K562 (cell line): Measurements from ENCODE around the gene LGI4.

Source experiments
- ARNT ChIP-seq, 2 experiments: fragments of 450-650 bp; IDR thresholded peaks; 2 replicates each; pipeline ENCODE4 v1.6.1; 2016; ENCODE audit warnings: mild to moderate bottlenecking in 1 of 2
- BDP1 ChIP-seq: IDR thresholded peaks from 3 replicates; pipeline ENCODE4 v1.6.1; 2011; ENCODE audit not compliant: insufficient read length, insufficient read depth
- CTCF ChIP-seq, 3 experiments: IDR thresholded peaks in 2 of 3; conservative IDR thresholded peaks in 1 of 3; 2 replicates each; pipeline ENCODE4 v1.5.1; 2011 to 2012; ENCODE audit warnings: low read length in 3 of 3, mild to moderate bottlenecking in 3 of 3, control low read depth in 2 of 3, improper control_type of control experiment in 1 of 3, inconsistent platforms in 1 of 3, low read depth in 1 of 3, mixed read lengths in 1 of 3, moderate library complexity in 1 of 3; ENCODE audit not compliant: insufficient read depth in 2 of 3
- GABPA ChIP-seq: fragments of 200-800 bp; sonication (Bioruptor generic); conservative IDR thresholded peaks from 2 replicates; pipeline ENCODE4 v1.6.1; 2016; ENCODE audit warnings: low read depth, missing genetic modification characterization, missing compliant biosample characterization
- JUND ChIP-seq, 2 experiments: IDR thresholded peaks; 2 replicates in 1 of 2; 3 replicates in 1 of 2; pipeline ENCODE4 v1.6.1; 2011; ENCODE audit warnings: borderline replicate concordance in 2 of 2, low read depth in 2 of 2, low read length in 2 of 2, improper control_type of control experiment in 1 of 2, missing biosample characterization in 1 of 2, missing genetic modification characterization in 1 of 2, missing genetic modification reagents in 1 of 2
- KLF6 ChIP-seq: fragments of 250-450 bp; sonication (Bioruptor Pico); IDR thresholded peaks from 2 replicates; pipeline ENCODE4 v1.4.0; 2020; ENCODE audit warnings: mild to moderate bottlenecking, moderate library complexity, borderline replicate concordance
- POLR2A ChIP-seq: fragments of 450-650 bp; conservative IDR thresholded peaks from 2 replicates; pipeline ENCODE4 v1.6.1; 2016
- SIX5 ChIP-seq, 2 experiments: IDR thresholded peaks; 2 replicates each; pipeline ENCODE4 v1.6.1; 2011; ENCODE audit warnings: low read length in 2 of 2, borderline replicate concordance in 1 of 2, low read depth in 1 of 2, mild to moderate bottlenecking in 1 of 2, moderate library complexity in 1 of 2; ENCODE audit not compliant: insufficient read depth in 1 of 2
- ZNF274 ChIP-seq: IDR thresholded peaks from 2 replicates; pipeline ENCODE4 v1.6.1; 2011; ENCODE audit warnings: low read depth, mild to moderate bottlenecking, low read length, moderate library complexity, borderline replicate concordance
- ZNF316 ChIP-seq: fragments of 450-650 bp; IDR thresholded peaks from 2 replicates; pipeline ENCODE4 v1.6.1; 2016
- TF ChIP-seq, protein P1 (sequence below): fragments of 150-350 bp; IDR thresholded peaks from 2 replicates; pipeline ENCODE4 v1.6.1; 2014; ENCODE audit warnings: low read depth, mild to moderate bottlenecking, low read length, borderline replicate concordance
- TF ChIP-seq, protein P2 (sequence below): sonication (generic); formaldehyde crosslinking; IDR thresholded peaks from 2 replicates; pipeline ENCODE4 v1.8.0; 2022; ENCODE audit warnings: mild to moderate bottlenecking, missing genetic modification reagents
- TF ChIP-seq, protein P3 (sequence below): sonication (generic); formaldehyde crosslinking; IDR thresholded peaks from 2 replicates; pipeline ENCODE4 v1.8.0; 2022; ENCODE audit warnings: missing genetic modification reagents, mild to moderate bottlenecking, borderline replicate concordance

DNA sequence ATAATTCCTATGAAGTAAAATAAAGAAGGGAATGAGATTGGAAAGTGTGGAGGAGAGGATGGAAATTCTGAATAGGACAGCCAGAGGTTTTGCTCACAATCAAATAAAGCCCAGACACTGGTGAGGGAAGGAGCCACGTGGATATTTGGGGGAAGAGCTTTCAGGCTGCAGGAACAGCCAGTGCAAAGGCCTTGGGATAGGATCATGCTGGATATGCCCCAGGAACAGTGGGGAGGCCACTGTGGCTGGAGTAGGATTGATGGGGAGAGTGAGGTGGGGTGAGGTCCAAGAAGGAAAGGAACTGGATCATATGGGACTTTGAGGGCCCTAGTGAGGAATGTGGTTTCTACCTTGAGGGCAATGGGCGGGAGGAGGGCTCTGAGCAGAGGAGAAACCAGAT is 15.6 kb upstream of the LGI4 start:
- TF ChIP-seq BDP1, result no peak
- TF ChIP-seq, protein P1, sequence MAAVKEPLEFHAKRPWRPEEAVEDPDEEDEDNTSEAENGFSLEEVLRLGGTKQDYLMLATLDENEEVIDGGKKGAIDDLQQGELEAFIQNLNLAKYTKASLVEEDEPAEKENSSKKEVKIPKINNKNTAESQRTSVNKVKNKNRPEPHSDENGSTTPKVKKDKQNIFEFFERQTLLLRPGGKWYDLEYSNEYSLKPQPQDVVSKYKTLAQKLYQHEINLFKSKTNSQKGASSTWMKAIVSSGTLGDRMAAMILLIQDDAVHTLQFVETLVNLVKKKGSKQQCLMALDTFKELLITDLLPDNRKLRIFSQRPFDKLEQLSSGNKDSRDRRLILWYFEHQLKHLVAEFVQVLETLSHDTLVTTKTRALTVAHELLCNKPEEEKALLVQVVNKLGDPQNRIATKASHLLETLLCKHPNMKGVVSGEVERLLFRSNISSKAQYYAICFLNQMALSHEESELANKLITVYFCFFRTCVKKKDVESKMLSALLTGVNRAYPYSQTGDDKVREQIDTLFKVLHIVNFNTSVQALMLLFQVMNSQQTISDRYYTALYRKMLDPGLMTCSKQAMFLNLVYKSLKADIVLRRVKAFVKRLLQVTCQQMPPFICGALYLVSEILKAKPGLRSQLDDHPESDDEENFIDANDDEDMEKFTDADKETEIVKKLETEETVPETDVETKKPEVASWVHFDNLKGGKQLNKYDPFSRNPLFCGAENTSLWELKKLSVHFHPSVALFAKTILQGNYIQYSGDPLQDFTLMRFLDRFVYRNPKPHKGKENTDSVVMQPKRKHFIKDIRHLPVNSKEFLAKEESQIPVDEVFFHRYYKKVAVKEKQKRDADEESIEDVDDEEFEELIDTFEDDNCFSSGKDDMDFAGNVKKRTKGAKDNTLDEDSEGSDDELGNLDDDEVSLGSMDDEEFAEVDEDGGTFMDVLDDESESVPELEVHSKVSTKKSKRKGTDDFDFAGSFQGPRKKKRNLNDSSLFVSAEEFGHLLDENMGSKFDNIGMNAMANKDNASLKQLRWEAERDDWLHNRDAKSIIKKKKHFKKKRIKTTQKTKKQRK, result no peak
- no peak for TF ChIP-seq CTCF (IDR thresholded peaks at IDR 0.05 in 2 of 3, conservative IDR thresholded peaks at IDR 0.05 in 1 of 3; ENCODE audit: insufficient read depth in 2 of 3, low read depth in 1 of 3, low read length in 3 of 3)
- TF ChIP-seq POLR2A, result no peak
- TF ChIP-seq JUND (IDR thresholded peaks at IDR 0.05; ENCODE audit: borderline replicate concordance, low read depth, low read length), result no peak
- TF ChIP-seq JUND (tag; IDR thresholded peaks at IDR 0.05; ENCODE audit: borderline replicate concordance, low read depth, low read length), result no peak
- TF ChIP-seq KLF6 (CRISPR knock-in tag), result no peak
- no peak for TF ChIP-seq SIX5 (IDR thresholded peaks at IDR 0.05; ENCODE audit: borderline replicate concordance in 1 of 2, insufficient read depth in 1 of 2, low read depth in 1 of 2, low read length in 2 of 2)
- TF ChIP-seq ZNF316, result no peak
- TF ChIP-seq, protein P2, sequence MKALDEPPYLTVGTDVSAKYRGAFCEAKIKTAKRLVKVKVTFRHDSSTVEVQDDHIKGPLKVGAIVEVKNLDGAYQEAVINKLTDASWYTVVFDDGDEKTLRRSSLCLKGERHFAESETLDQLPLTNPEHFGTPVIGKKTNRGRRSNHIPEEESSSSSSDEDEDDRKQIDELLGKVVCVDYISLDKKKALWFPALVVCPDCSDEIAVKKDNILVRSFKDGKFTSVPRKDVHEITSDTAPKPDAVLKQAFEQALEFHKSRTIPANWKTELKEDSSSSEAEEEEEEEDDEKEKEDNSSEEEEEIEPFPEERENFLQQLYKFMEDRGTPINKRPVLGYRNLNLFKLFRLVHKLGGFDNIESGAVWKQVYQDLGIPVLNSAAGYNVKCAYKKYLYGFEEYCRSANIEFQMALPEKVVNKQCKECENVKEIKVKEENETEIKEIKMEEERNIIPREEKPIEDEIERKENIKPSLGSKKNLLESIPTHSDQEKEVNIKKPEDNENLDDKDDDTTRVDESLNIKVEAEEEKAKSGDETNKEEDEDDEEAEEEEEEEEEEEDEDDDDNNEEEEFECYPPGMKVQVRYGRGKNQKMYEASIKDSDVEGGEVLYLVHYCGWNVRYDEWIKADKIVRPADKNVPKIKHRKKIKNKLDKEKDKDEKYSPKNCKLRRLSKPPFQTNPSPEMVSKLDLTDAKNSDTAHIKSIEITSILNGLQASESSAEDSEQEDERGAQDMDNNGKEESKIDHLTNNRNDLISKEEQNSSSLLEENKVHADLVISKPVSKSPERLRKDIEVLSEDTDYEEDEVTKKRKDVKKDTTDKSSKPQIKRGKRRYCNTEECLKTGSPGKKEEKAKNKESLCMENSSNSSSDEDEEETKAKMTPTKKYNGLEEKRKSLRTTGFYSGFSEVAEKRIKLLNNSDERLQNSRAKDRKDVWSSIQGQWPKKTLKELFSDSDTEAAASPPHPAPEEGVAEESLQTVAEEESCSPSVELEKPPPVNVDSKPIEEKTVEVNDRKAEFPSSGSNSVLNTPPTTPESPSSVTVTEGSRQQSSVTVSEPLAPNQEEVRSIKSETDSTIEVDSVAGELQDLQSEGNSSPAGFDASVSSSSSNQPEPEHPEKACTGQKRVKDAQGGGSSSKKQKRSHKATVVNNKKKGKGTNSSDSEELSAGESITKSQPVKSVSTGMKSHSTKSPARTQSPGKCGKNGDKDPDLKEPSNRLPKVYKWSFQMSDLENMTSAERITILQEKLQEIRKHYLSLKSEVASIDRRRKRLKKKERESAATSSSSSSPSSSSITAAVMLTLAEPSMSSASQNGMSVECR (CRISPR knock-in tag), result no peak
- TF ChIP-seq ZNF274, result no peak
- TF ChIP-seq, protein P3, sequence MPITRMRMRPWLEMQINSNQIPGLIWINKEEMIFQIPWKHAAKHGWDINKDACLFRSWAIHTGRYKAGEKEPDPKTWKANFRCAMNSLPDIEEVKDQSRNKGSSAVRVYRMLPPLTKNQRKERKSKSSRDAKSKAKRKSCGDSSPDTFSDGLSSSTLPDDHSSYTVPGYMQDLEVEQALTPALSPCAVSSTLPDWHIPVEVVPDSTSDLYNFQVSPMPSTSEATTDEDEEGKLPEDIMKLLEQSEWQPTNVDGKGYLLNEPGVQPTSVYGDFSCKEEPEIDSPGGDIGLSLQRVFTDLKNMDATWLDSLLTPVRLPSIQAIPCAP (CRISPR knock-in tag), result no peak
- no peak for TF ChIP-seq ARNT (IDR thresholded peaks at IDR 0.05)
- TF ChIP-seq GABPA (tag), result no peak
